Astrocyte of the spinal cord (primary cell): Measurements from ENCODE around the gene WWOX.

Experiments
- DNase-seq: peaks from one replicate; pipeline ENCODE4 v3.0.0; 2011; ENCODE audit warnings: low read depth, low spot score
- H3K4me3 ChIP-seq: 2 replicates; pipeline ENCODE4 v1.5.1; 2011; ENCODE audit warnings: low read depth, mild to moderate bottlenecking, low read length, moderate library complexity
- CTCF ChIP-seq: IDR thresholded peaks from 2 replicates; pipeline ENCODE4 v1.5.1; 2012; ENCODE audit warnings: low read depth, mild to moderate bottlenecking, low read length, inconsistent platforms
- in situ Hi-C: cut with HindIII; loops from 2 replicates; pipeline ENCODE4 v1.10.0; 2017; ENCODE audit warnings: low sequenced_read_pairs

Gene WWOX

GRCh38 chr16:78791011-78791410 lies 691.6 kb downstream of the WWOX start:
- in situ Hi-C loops: no loop called here

GRCh38 chr16:78791926-78792325 lies 692.5 kb downstream of the WWOX start:
- no peak overlapping the region for H3K4me3 ChIP-seq
- in situ Hi-C loops: no loop called here
- no peak for TF ChIP-seq CTCF
- DNase-seq: no peak

More at GRCh38 chr16:78791011-78791410, 691.6 kb downstream of the WWOX start:
- H3K4me3 ChIP-seq: no peak overlapping the region
- TF ChIP-seq CTCF: no peak
- no peak for DNase-seq

- TF ChIP-seq CTCF: no peak
- in situ Hi-C loops: no loop called here
- DNase-seq: no peak
- H3K4me3 ChIP-seq: no peak overlapping the region
These were observed 693.5 kb downstream of the WWOX start for GRCh38 chr16:78792952-78793351.

GRCh38 chr16:78794581-78795250 lies 695.3 kb downstream of the WWOX start:
- in situ Hi-C loops: no loop called here
- no peak for TF ChIP-seq CTCF
- no peak for DNase-seq
- H3K4me3 ChIP-seq: no peak overlapping the region

GRCh38 chr16:78795433-78795832 lies 696.0 kb downstream of the WWOX start:
- no peak for DNase-seq
- in situ Hi-C loops: no loop called here
- TF ChIP-seq CTCF: no peak
- H3K4me3 ChIP-seq: no peak overlapping the region

GRCh38 chr16:78796221-78796866 lies 696.9 kb downstream of the WWOX start:
- TF ChIP-seq CTCF: no peak
- H3K4me3 ChIP-seq: no peak overlapping the region
- in situ Hi-C loops: no loop called here
- no peak for DNase-seq
